ENCODE measurements around the gene GLRX5.

- TF ChIP-seq NFYB (CRISPR knock-in tag; conservative IDR thresholded peaks at IDR 0.05; ENCODE audit: low read depth) (no peak), CTCF (IDR thresholded peaks at IDR 0.05) (no peak), ZNF317 (CRISPR knock-in tag; IDR thresholded peaks at IDR 0.05; ENCODE audit: borderline replicate concordance, low read depth) (no peak), SP1 (CRISPR knock-in tag; conservative IDR thresholded peaks at IDR 0.05) (no peak)
Measured at GRCh38 chr14:95531473-95531872, 3.4 kb upstream of the GLRX5 start.

All from WTC11 (cell line).